ENCODE data around the gene ASB15.

Gene ASB15

DNA sequence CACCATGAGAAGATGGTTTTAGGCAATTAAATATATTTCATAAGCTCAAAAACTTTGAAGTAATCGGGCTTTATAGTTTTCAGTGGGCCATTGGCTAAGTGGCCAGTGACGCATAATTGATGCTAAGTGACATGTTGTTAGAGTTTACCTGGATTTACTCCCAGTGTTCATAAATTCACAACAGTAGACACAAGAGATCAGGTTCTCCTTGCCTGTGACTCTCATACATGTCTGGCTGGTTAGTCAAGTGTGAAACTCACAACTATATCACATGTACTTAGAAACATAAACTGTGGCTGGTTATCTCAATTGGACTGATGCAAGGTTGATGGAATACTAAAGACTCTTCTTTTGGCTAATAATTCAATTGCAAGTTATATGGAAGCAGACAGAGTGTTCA lies 26.2 kb downstream of the ASB15 start:
- TF ChIP-seq EZH2 (optimal IDR thresholded peaks at IDR 0.05; ENCODE audit: low read depth, low read length) = no peak
- no peak for TF ChIP-seq EZH2phosphoT487 (IDR thresholded peaks at IDR 0.05; ENCODE audit: low read length)
- TF ChIP-seq, protein P1, sequence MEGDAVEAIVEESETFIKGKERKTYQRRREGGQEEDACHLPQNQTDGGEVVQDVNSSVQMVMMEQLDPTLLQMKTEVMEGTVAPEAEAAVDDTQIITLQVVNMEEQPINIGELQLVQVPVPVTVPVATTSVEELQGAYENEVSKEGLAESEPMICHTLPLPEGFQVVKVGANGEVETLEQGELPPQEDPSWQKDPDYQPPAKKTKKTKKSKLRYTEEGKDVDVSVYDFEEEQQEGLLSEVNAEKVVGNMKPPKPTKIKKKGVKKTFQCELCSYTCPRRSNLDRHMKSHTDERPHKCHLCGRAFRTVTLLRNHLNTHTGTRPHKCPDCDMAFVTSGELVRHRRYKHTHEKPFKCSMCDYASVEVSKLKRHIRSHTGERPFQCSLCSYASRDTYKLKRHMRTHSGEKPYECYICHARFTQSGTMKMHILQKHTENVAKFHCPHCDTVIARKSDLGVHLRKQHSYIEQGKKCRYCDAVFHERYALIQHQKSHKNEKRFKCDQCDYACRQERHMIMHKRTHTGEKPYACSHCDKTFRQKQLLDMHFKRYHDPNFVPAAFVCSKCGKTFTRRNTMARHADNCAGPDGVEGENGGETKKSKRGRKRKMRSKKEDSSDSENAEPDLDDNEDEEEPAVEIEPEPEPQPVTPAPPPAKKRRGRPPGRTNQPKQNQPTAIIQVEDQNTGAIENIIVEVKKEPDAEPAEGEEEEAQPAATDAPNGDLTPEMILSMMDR (IDR thresholded peaks at IDR 0.05; ENCODE audit: low read length) = no peak
- H3K4me3 ChIP-seq (ENCODE audit: low read length) = no peak overlapping the region
- no peak overlapping the region for H2AFZ ChIP-seq (ENCODE audit: low read length)
- DNase-seq = no peak
- H3F3A ChIP-seq (ENCODE audit: insufficient read depth, low read length) = no peaks in the 10 kb centered on the region
- no peak overlapping the region for H3K27ac ChIP-seq (ENCODE audit: low read length)
- no peaks in the 10 kb centered on the region for H3K4me1 ChIP-seq (ENCODE audit: low read length)
- H3K9me3 ChIP-seq (replicated peaks; ENCODE audit: insufficient read depth, low read length) = no peaks in the 10 kb centered on the region
- no peaks in the 10 kb centered on the region for H3K79me2 ChIP-seq (ENCODE audit: low read length)
- no peaks in the 10 kb centered on the region for H4K20me1 ChIP-seq (ENCODE audit: insufficient read depth, low read length)
- H3K27me3 ChIP-seq (replicated peaks; ENCODE audit: insufficient read depth, low read length) = no peaks in the 10 kb centered on the region
- no peaks in the 10 kb centered on the region for H3K36me3 ChIP-seq (replicated peaks; ENCODE audit: insufficient read depth, low read length)
- H3K9ac ChIP-seq (ENCODE audit: low read length) = no peak overlapping the region
- no peaks in the 10 kb centered on the region for H3K9me2 ChIP-seq (replicated peaks; ENCODE audit: insufficient read depth, low read length)
- H3K4me2 ChIP-seq (ENCODE audit: low read depth, low read length) = no peak overlapping the region

DNA sequence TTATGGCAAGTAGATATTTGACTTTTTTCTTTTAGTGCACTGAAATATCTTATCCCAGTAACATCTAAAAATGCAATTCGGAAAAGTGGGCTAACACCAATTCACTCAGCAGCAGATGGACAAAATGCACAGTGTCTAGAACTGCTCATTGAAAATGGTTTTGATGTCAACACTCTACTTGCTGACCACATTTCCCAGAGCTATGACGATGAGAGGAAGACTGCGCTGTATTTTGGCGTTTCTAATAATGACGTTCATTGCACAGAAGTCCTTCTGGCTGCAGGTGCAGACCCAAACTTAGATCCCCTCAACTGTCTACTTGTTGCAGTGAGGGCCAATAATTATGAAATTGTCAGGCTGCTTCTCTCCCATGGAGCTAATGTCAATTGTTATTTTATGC lies 27.2 kb downstream of the ASB15 start:
- Histone ChIP-seq H3F3A (ENCODE audit: insufficient read depth, low read length) (no peaks in the 10 kb centered on the region), H3K4me2 (ENCODE audit: low read depth, low read length) (no peak overlapping the region), H2AFZ (ENCODE audit: low read length) (no peak overlapping the region), H3K27me3 (replicated peaks; ENCODE audit: insufficient read depth, low read length) (no peaks in the 10 kb centered on the region), H3K36me3 (replicated peaks; ENCODE audit: insufficient read depth, low read length) (no peaks in the 10 kb centered on the region), H3K9me3 (replicated peaks; ENCODE audit: insufficient read depth, low read length) (no peaks in the 10 kb centered on the region), H3K4me1 (ENCODE audit: low read length) (no peaks in the 10 kb centered on the region), H3K9ac (ENCODE audit: low read length) (no peak overlapping the region), H3K9me2 (replicated peaks; ENCODE audit: insufficient read depth, low read length) (no peaks in the 10 kb centered on the region), H4K20me1 (ENCODE audit: insufficient read depth, low read length) (no peaks in the 10 kb centered on the region), H3K4me3 (ENCODE audit: low read length) (no peak overlapping the region), H3K79me2 (ENCODE audit: low read length) (no peaks in the 10 kb centered on the region), H3K27ac (ENCODE audit: low read length) (no peak overlapping the region)
- no peak for DNase-seq
- TF ChIP-seq EZH2 (optimal IDR thresholded peaks at IDR 0.05; ENCODE audit: low read depth, low read length) (no peak), EZH2phosphoT487 (IDR thresholded peaks at IDR 0.05; ENCODE audit: low read length) (no peak)
- TF ChIP-seq, protein P1 (IDR thresholded peaks at IDR 0.05; ENCODE audit: low read length) = no peak

DNA sequence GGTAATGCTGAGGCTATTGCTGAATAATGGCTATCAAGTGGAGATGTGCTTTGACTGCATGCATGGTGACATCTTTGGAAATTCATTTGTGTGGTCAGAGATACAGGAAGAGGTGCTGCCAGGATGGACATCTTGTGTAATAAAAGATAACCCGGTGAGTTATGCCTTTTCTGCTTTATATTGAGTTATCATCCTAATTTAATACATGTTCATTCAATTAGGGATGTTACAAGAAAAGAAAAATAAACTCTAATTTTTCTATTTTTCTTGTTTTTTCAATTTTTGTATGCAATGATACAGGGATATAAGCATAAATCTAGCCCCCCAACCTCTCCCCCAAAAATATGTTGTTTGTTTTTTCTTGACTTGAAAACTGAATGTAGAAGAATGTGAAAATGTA lies 27.7 kb downstream of the ASB15 start:
- H3K79me2 ChIP-seq (ENCODE audit: low read length) = no peaks in the 10 kb centered on the region
- no peak overlapping the region for H3K9ac ChIP-seq (ENCODE audit: low read length)
- no peaks in the 10 kb centered on the region for H3K4me1 ChIP-seq (ENCODE audit: low read length)
- no peak overlapping the region for H2AFZ ChIP-seq (ENCODE audit: low read length)
- H3K27me3 ChIP-seq (replicated peaks; ENCODE audit: insufficient read depth, low read length) = no peaks in the 10 kb centered on the region
- H3K36me3 ChIP-seq (replicated peaks; ENCODE audit: insufficient read depth, low read length) = no peaks in the 10 kb centered on the region
- no peaks in the 10 kb centered on the region for H3F3A ChIP-seq (ENCODE audit: insufficient read depth, low read length)
- H3K27ac ChIP-seq (ENCODE audit: low read length) = no peak overlapping the region
- DNase-seq = no peak
- no peaks in the 10 kb centered on the region for H4K20me1 ChIP-seq (ENCODE audit: insufficient read depth, low read length)
- no peak overlapping the region for H3K4me2 ChIP-seq (ENCODE audit: low read depth, low read length)
- no peaks in the 10 kb centered on the region for H3K9me3 ChIP-seq (replicated peaks; ENCODE audit: insufficient read depth, low read length)
- no peak overlapping the region for H3K4me3 ChIP-seq (ENCODE audit: low read length)
- TF ChIP-seq, protein P1 (IDR thresholded peaks at IDR 0.05; ENCODE audit: low read length) = no peak
- TF ChIP-seq EZH2phosphoT487 (IDR thresholded peaks at IDR 0.05; ENCODE audit: low read length) (no peak), EZH2 (optimal IDR thresholded peaks at IDR 0.05; ENCODE audit: low read depth, low read length) (no peak)
- no peaks in the 10 kb centered on the region for H3K9me2 ChIP-seq (replicated peaks; ENCODE audit: insufficient read depth, low read length)
